ENCODE data around the gene MR1. TPM values are rescaled to one million over a fixed set of nuclear protein-coding genes. Genes with fewer than 3 reads are reported as not detected.

Gene MR1
- total RNA-seq, 1 experiment from 2014 or later, result 33.4 TPM

DNA sequence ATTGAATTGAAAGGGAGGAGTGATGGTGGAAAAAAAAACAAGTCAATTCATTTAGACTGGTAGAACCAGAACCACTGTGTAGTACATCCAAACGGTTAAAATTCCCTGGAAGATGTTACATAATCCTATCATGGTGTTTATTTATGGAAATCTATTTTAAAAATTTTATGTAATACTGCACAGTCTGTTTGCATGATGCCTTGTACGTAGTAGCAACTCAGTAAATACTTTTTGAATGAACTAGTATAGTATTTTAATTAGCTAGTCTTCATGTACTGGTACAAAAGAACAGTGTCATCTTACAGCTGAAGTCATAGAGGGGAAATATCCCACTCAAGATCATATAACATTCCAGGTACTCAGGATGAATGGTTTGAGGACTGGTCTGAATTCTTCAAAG is 27.7 kb downstream of the MR1 start:
- H3K27me3 Mint-ChIP-seq (ENCODE audit: insufficient read depth, unreplicated experiment), result no peaks in the 10 kb centered on the region
- ChIA-PET POLR2A (interaction anchor here (0.9 to 1.4 kb wide), 4 partner anchors 11 to 40 kb away, joined by 3 to 5 read pairs (median 4); no protein-coding TSS in a partner anchor), CTCF (interaction anchor here (1.1 kb wide), 1 partner anchor 11 kb away, joined by 5 read pairs; no protein-coding TSS in a partner anchor)
- peaks cover 8% of the 10 kb centered on the region for H3K9me3 Mint-ChIP-seq (ENCODE audit: unreplicated experiment)
- no peak overlapping the region for H3K27ac Mint-ChIP-seq (ENCODE audit: low read depth, unreplicated experiment)
- BruUV-seq (replicated peaks), result no TSS peak
- H3K4me1 Mint-ChIP-seq (ENCODE audit: insufficient read depth, unreplicated experiment), result no peaks in the 10 kb centered on the region
- intact Hi-C loops (cut with micrococcal nuclease), result no loop called here
- no peak for TF ChIP-seq CTCF (IDR thresholded peaks at IDR 0.05; ENCODE audit: unreplicated experiment)
- H3K36me3 Mint-ChIP-seq (ENCODE audit: insufficient read depth, unreplicated experiment), result no peaks in the 10 kb centered on the region
- no peak overlapping the region for H3K4me3 Mint-ChIP-seq (ENCODE audit: unreplicated experiment)
- no peak for DNase-seq (ENCODE audit: unreplicated experiment)

DNA sequence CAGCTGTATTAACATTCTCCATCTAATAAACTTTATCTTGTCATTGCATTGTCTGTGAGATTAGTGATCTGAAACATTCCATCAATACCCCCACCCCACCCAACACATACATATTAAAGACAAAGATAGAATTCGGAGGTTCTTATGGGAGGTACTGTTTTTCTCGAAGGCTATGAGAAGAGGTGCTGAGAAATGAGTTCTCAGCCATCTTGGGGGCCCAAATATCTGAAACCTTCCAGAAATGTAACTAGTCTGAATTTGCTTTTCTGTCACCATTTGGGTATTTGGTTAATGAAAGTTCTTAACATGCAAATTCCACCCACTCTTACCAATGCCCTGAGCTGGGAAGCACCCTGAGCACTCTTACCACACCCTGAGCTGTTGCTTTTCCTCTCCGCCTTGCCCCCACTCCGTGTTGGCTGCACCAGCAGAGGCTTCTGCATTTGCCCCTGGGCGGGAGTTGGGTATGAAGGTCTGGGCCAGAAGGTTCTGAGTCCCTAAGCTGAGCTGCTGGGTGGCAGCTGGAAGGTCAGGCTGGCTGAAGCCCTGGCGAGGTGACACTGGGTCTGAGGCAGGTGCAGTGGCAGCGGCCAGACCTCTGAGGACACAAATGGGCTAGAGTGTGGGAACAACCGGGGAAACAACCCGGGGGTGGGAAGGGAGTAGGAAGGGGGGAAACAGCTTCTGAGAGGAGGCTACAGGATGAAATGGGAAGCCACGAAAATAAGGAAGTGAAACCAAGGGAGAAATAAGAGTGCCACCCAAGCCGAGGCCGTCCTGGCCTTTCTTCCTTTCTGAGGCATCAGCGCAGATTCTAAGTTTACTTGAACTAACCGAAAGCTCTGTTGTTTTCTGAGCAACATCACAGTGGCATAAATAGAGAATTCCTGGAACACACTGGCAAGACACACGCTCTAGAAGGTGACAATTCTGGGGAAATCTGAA is 28.4 kb downstream of the MR1 start:
- TF ChIP-seq CTCF (IDR thresholded peaks at IDR 0.05; ENCODE audit: unreplicated experiment), result no peak
- no peaks in the 10 kb centered on the region for H3K27me3 Mint-ChIP-seq (ENCODE audit: insufficient read depth, unreplicated experiment)
- H3K27ac Mint-ChIP-seq (ENCODE audit: low read depth, unreplicated experiment), result no peak overlapping the region
- no peaks in the 10 kb centered on the region for H3K4me1 Mint-ChIP-seq (ENCODE audit: insufficient read depth, unreplicated experiment)
- intact Hi-C loops (cut with micrococcal nuclease), result no loop called here
- BruUV-seq (replicated peaks), result no TSS peak
- H3K4me3 Mint-ChIP-seq (ENCODE audit: unreplicated experiment), result no peak overlapping the region
- DNase-seq (ENCODE audit: unreplicated experiment), result no peak
- H3K36me3 Mint-ChIP-seq (ENCODE audit: insufficient read depth, unreplicated experiment), result no peaks in the 10 kb centered on the region
- peaks cover 8% of the 10 kb centered on the region for H3K9me3 Mint-ChIP-seq (ENCODE audit: unreplicated experiment)
- ChIA-PET CTCF (interaction anchor here (0.6 to 1.1 kb wide), 2 partner anchors 11 to 129 kb away, joined by 4 to 5 read pairs; no protein-coding TSS in a partner anchor), POLR2A (interaction anchor here (0.9 to 1.5 kb wide), 4 partner anchors 10 to 40 kb away, joined by 3 to 5 read pairs (median 4); no protein-coding TSS in a partner anchor)

GRCh38 chr1:181062836-181063428 is 29.1 kb downstream of the MR1 start:
- Mint-ChIP-seq H3K4me1 (ENCODE audit: insufficient read depth, unreplicated experiment) (no peaks in the 10 kb centered on the region), H3K36me3 (ENCODE audit: insufficient read depth, unreplicated experiment) (no peaks in the 10 kb centered on the region), H3K4me3 (ENCODE audit: unreplicated experiment) (no peak overlapping the region), H3K9me3 (ENCODE audit: unreplicated experiment) (peaks cover 8% of the 10 kb centered on the region), H3K27me3 (ENCODE audit: insufficient read depth, unreplicated experiment) (no peaks in the 10 kb centered on the region), H3K27ac (ENCODE audit: low read depth, unreplicated experiment) (no peak overlapping the region)
- no peak for DNase-seq (ENCODE audit: unreplicated experiment)
- ChIA-PET POLR2A (interaction anchor here (0.6 to 1.8 kb wide), 6 partner anchors 8 to 283 kb away, joined by 3 to 7 read pairs (median 3); no protein-coding TSS in a partner anchor), CTCF (interaction anchor here (0.6 to 1.2 kb wide), 3 partner anchors 10 to 130 kb away, joined by 3 to 4 read pairs (median 3); no protein-coding TSS in a partner anchor)
- no peak for TF ChIP-seq CTCF (IDR thresholded peaks at IDR 0.05; ENCODE audit: unreplicated experiment)
- intact Hi-C loops (cut with micrococcal nuclease), result no loop called here
- BruUV-seq (replicated peaks), result no TSS peak

Data from MCF 10A (cell line).